HAP-1 (cell line): ENCODE data around the gene C16orf96.

Experiments used
- DNase-seq, 2 experiments: peaks; one replicate each; pipeline ENCODE4 v3.0.0-alpha.2; 2016 to 2020; ENCODE audit warnings: low spot score in 2 of 2
- H3K27me3 ChIP-seq: fragments of 250-450 bp; sonication (Bioruptor Pico); 2 replicates; pipeline ENCODE4 v1.5.1; 2020; ENCODE audit warnings: low read depth, mild to moderate bottlenecking, moderate library complexity
- H3K36me3 ChIP-seq: fragments of 250-450 bp; sonication (Bioruptor Pico); replicated peaks from 2 replicates; pipeline ENCODE4 v1.5.1; 2020; ENCODE audit warnings: mild to moderate bottlenecking
- H3K4me1 ChIP-seq: fragments of 250-450 bp; sonication (Bioruptor Pico); 2 replicates; pipeline ENCODE4 v1.5.1; 2020; ENCODE audit warnings: mild to moderate bottlenecking
- H3K4me3 ChIP-seq: fragments of 250-450 bp; sonication (Bioruptor Pico); 2 replicates; pipeline ENCODE4 v1.5.1; 2020; ENCODE audit warnings: mild to moderate bottlenecking, moderate library complexity
- H3K9me3 ChIP-seq: fragments of 250-450 bp; sonication (Bioruptor Pico); 2 replicates; pipeline ENCODE4 v1.5.1; 2020; ENCODE audit warnings: mild to moderate bottlenecking, moderate library complexity
- in situ Hi-C: fragments of 300-500 bp; cut with MboI; formaldehyde crosslinking; loops from 3 replicates; pipeline ENCODE4 v1.14.3; 2020; ENCODE audit warnings: low sequenced_read_pairs, inconsistent platforms, mixed read lengths

C16orf96 gene

GRCh38 chr16:4588386-4588785 lies 32.2 kb downstream of the C16orf96 start:
- no peaks in the 10 kb centered on the region for H3K4me1 ChIP-seq
- no peak overlapping the region for H3K4me3 ChIP-seq
- H3K9me3 ChIP-seq: no peaks in the 10 kb centered on the region; the same call in 1 of the 2 replicates
- in situ Hi-C loops: loop anchor here (5.0 kb wide), 1 partner anchor 71 kb away; no protein-coding TSS in a partner anchor
- DNase-seq: no peak
- H3K27me3 ChIP-seq: peaks cover 6% of the 10 kb centered on the region; the same call in 1 of the 2 replicates
- H3K36me3 ChIP-seq: no peaks in the 10 kb centered on the region

- no peaks in the 10 kb centered on the region for H3K36me3 ChIP-seq
- H3K27me3 ChIP-seq: peaks cover 6% of the 10 kb centered on the region; the same call in 1 of the 2 replicates
- no peak overlapping the region for H3K4me3 ChIP-seq
- in situ Hi-C loops: loop anchor here (5.0 kb wide), 1 partner anchor 72 kb away; no protein-coding TSS in a partner anchor
- no peak for DNase-seq
- no peaks in the 10 kb centered on the region; the same call in 1 of the 2 replicates for H3K9me3 ChIP-seq
- no peaks in the 10 kb centered on the region for H3K4me1 ChIP-seq
Observed at GRCh38 chr16:4588961-4589360, 32.8 kb downstream of the C16orf96 start.

GRCh38 chr16:4591191-4591590 lies 35.1 kb downstream of the C16orf96 start:
- in situ Hi-C loops: no loop called here
- Histone ChIP-seq H3K27me3 (peaks cover 2% of the 10 kb centered on the region; the same call in 1 of the 2 replicates), H3K4me1 (no peaks in the 10 kb centered on the region), H3K9me3 (no peaks in the 10 kb centered on the region; the same call in 1 of the 2 replicates), H3K4me3 (no peak overlapping the region), H3K36me3 (no peaks in the 10 kb centered on the region)
- no peak for DNase-seq

- Histone ChIP-seq H3K9me3 (no peaks in the 10 kb centered on the region; the same call in 1 of the 2 replicates), H3K4me3 (no peak overlapping the region), H3K36me3 (no peaks in the 10 kb centered on the region), H3K4me1 (no peaks in the 10 kb centered on the region), H3K27me3 (peaks cover 4% of the 10 kb centered on the region; the same call in 1 of the 2 replicates)
- in situ Hi-C loops: no loop called here
- no peak for DNase-seq
Observed at GRCh38 chr16:4591706-4592470, 35.7 kb downstream of the C16orf96 start.

- H3K9me3 ChIP-seq: no peaks in the 10 kb centered on the region
- DNase-seq: no peak
- in situ Hi-C loops: no loop called here
- no peak overlapping the region for H3K4me3 ChIP-seq
- H3K4me1 ChIP-seq: no peaks in the 10 kb centered on the region
- H3K27me3 ChIP-seq: peaks cover 12% of the 10 kb centered on the region; the same call in 1 of the 2 replicates
- H3K36me3 ChIP-seq: no peaks in the 10 kb centered on the region
Observed at GRCh38 chr16:4593086-4593485, 36.9 kb downstream of the C16orf96 start.

- in situ Hi-C loops: no loop called here
- H3K36me3 ChIP-seq: no peaks in the 10 kb centered on the region
- H3K27me3 ChIP-seq: peaks cover 15% of the 10 kb centered on the region; the same call in 1 of the 2 replicates
Observed at GRCh38 chr16:4594433-4595410, 38.6 kb downstream of the C16orf96 start.

GRCh38 chr16:4597174-4597573 lies 41.0 kb downstream of the C16orf96 start:
- Histone ChIP-seq H3K27me3 (peaks cover 15% of the 10 kb centered on the region; the same call in 1 of the 2 replicates), H3K4me3 (no peak overlapping the region), H3K4me1 (no peaks in the 10 kb centered on the region), H3K9me3 (no peaks in the 10 kb centered on the region), H3K36me3 (no peaks in the 10 kb centered on the region)
- DNase-seq: no peak
- in situ Hi-C loops: no loop called here

More at GRCh38 chr16:4594433-4595410, 38.6 kb downstream of the C16orf96 start:
- Histone ChIP-seq H3K4me1 (no peaks in the 10 kb centered on the region), H3K4me3 (no peak overlapping the region), H3K9me3 (no peaks in the 10 kb centered on the region)
- no peak for DNase-seq

- H3K4me1 ChIP-seq: no peaks in the 10 kb centered on the region
- no peaks in the 10 kb centered on the region for H3K36me3 ChIP-seq
- in situ Hi-C loops: no loop called here
- H3K9me3 ChIP-seq: no peaks in the 10 kb centered on the region
- DNase-seq: no peak
- no peak overlapping the region for H3K4me3 ChIP-seq
- peaks cover 15% of the 10 kb centered on the region; the same call in 1 of the 2 replicates for H3K27me3 ChIP-seq
Observed at GRCh38 chr16:4599037-4599436, 42.9 kb downstream of the C16orf96 start.

- H3K9me3 ChIP-seq: no peaks in the 10 kb centered on the region
- in situ Hi-C loops: no loop called here
- H3K4me1 ChIP-seq: no peaks in the 10 kb centered on the region
- no peaks in the 10 kb centered on the region for H3K36me3 ChIP-seq
- DNase-seq: no peak
- no peak overlapping the region for H3K4me3 ChIP-seq
- peaks cover 15% of the 10 kb centered on the region; the same call in 1 of the 2 replicates for H3K27me3 ChIP-seq
Observed at GRCh38 chr16:4599545-4599944, 43.4 kb downstream of the C16orf96 start.

- no peak for DNase-seq
- Histone ChIP-seq H3K9me3 (no peaks in the 10 kb centered on the region), H3K4me1 (no peaks in the 10 kb centered on the region), H3K27me3 (peaks cover 15% of the 10 kb centered on the region; the same call in 1 of the 2 replicates), H3K4me3 (no peak overlapping the region), H3K36me3 (no peaks in the 10 kb centered on the region)
- in situ Hi-C loops: no loop called here
Observed at GRCh38 chr16:4601036-4601863, 45.1 kb downstream of the C16orf96 start.

GRCh38 chr16:4601864-4602186 lies 45.7 kb downstream of the C16orf96 start:
- peaks cover 11% of the 10 kb centered on the region; the same call in 1 of the 2 replicates for H3K27me3 ChIP-seq
- DNase-seq: no peak
- in situ Hi-C loops: no loop called here
- H3K4me3 ChIP-seq: no peak overlapping the region
- no peaks in the 10 kb centered on the region for H3K36me3 ChIP-seq
- H3K4me1 ChIP-seq: no peaks in the 10 kb centered on the region
- no peaks in the 10 kb centered on the region for H3K9me3 ChIP-seq

- H3K4me1 ChIP-seq: no peaks in the 10 kb centered on the region
- H3K9me3 ChIP-seq: no peaks in the 10 kb centered on the region
- no peak overlapping the region for H3K4me3 ChIP-seq
- in situ Hi-C loops: no loop called here
- DNase-seq: no peak
- H3K27me3 ChIP-seq: peaks cover 6% of the 10 kb centered on the region; the same call in 1 of the 2 replicates
- H3K36me3 ChIP-seq: no peaks in the 10 kb centered on the region
Observed at GRCh38 chr16:4602331-4602730, 46.2 kb downstream of the C16orf96 start.

GRCh38 chr16:4603624-4604170 lies 47.6 kb downstream of the C16orf96 start:
- Histone ChIP-seq H3K4me3 (no peak overlapping the region), H3K36me3 (no peaks in the 10 kb centered on the region; the same call in 1 of the 2 replicates), H3K4me1 (no peaks in the 10 kb centered on the region), H3K27me3 (no peaks in the 10 kb centered on the region), H3K9me3 (no peaks in the 10 kb centered on the region)
- no peak for DNase-seq
- in situ Hi-C loops: no loop called here
